ENCODE data around the gene BIRC7. TPM values are rescaled to one million over a fixed set of nuclear protein-coding genes. Genes with fewer than 3 reads are reported as not detected.

The BIRC7 gene
- polyA plus RNA-seq (not detected in 3 replicates), polyA minus RNA-seq (not detected in 3 replicates)
- not detected for polyA plus RNA-seq (2011; ENCODE audit: low read depth)
- polyA plus RNA-seq (2011; cell fraction: cytosol; rRNA removed): not detected in 2 replicates
- polyA plus RNA-seq (2011; cell fraction: nucleus; rRNA removed): not detected in 2 replicates
- not detected in 2 replicates for polyA plus RNA-seq (2012; ENCODE audit: low replicate concordance)
- polyA minus RNA-seq (2011; cell fraction: cytosol; rRNA and poly(A)+ RNA removed): not detected
- polyA minus RNA-seq (2011; cell fraction: nucleus; rRNA and poly(A)+ RNA removed): not detected in 2 replicates

GRCh38 chr20:63235399-63235983, at the start of gene BIRC7:
TSS of gene BIRC7 (plus strand) at chr20:63235905. CDS start at chr20:63236097, 192 bp downstream.
- Histone ChIP-seq H4K20me1 (ENCODE audit: control insufficient read depth, extremely low read depth, insufficient read depth, low read length) (no peaks in the 10 kb centered on the region), H3K9ac (ENCODE audit: control insufficient read depth, extremely low read depth, insufficient read depth, low read length) (no peak within 1 kb of the TSS), H3K4me3 (ENCODE audit: control insufficient read depth in 2 of 3, extremely low read depth in 1 of 3, insufficient read depth in 2 of 3, low read depth in 1 of 3, low read length in 3 of 3) (no peak within 1 kb of the TSS), H3K9me1 (ENCODE audit: control insufficient read depth, extremely low read depth, insufficient read depth, low read length) (no peaks in the 10 kb centered on the region), H3K79me2 (ENCODE audit: control insufficient read depth, insufficient read depth, low read length) (no peaks in the 10 kb centered on the region), H3K9me3 (ENCODE audit: control insufficient read depth, low read depth, low read length) (no peaks in the 10 kb centered on the region), H3K4me1 (ENCODE audit: control insufficient read depth, extremely low read depth, insufficient read depth, low read length) (no peaks in the 10 kb centered on the region), H2AFZ (ENCODE audit: control insufficient read depth, low read length) (no peak within 1 kb of the TSS), H3K27me3 (ENCODE audit: control insufficient read depth, extremely low read depth, insufficient read depth, low read length) (peaks cover 19% of the 10 kb centered on the region), H3K27ac (ENCODE audit: control insufficient read depth, insufficient read depth, low read length) (no peak within 1 kb of the TSS), H3K36me3 (ENCODE audit: control insufficient read depth in 2 of 2, extremely low read depth in 1 of 2, insufficient read depth in 2 of 2, low read length in 2 of 2) (no peaks in the 10 kb centered on the region), H3K4me2 (ENCODE audit: control insufficient read depth, extremely low read depth, insufficient read depth, low read depth, low read length) (no peak within 1 kb of the TSS)
- TF ChIP-seq EZH2 (IDR thresholded peaks at IDR 0.05; ENCODE audit: low read length): no peak
- no peak for TF ChIP-seq CTCF (optimal IDR thresholded peaks at IDR 0.05 in 1 of 3, IDR thresholded peaks at IDR 0.05 in 1 of 3, conservative IDR thresholded peaks at IDR 0.05 in 1 of 3; ENCODE audit: extremely low read depth in 1 of 3, insufficient read depth in 2 of 3, low read length in 3 of 3)
- dilution Hi-C loops (cut with MboI; ENCODE audit: extremely low pct_ligation_motif_present, low sequenced_read_pairs): no loop called here
- FAIRE-seq (no peak), DNase-seq (ENCODE audit: low read depth, low spot score) (no peak)

- DNase-seq (ENCODE audit: low read depth, low spot score) (no peak), FAIRE-seq (no peak)
- Histone ChIP-seq H3K79me2 (ENCODE audit: control insufficient read depth, insufficient read depth, low read length) (no peaks in the 10 kb centered on the region), H4K20me1 (ENCODE audit: control insufficient read depth, extremely low read depth, insufficient read depth, low read length) (peaks cover 7% of the 10 kb centered on the region), H3K4me1 (ENCODE audit: control insufficient read depth, extremely low read depth, insufficient read depth, low read length) (peaks cover under 1% of the 10 kb centered on the region), H3K4me2 (ENCODE audit: control insufficient read depth, extremely low read depth, insufficient read depth, low read depth, low read length) (no peak overlapping the region), H3K9ac (ENCODE audit: control insufficient read depth, extremely low read depth, insufficient read depth, low read length) (no peak overlapping the region), H3K36me3 (ENCODE audit: control insufficient read depth in 2 of 2, extremely low read depth in 1 of 2, insufficient read depth in 2 of 2, low read length in 2 of 2) (no peaks in the 10 kb centered on the region), H3K9me1 (ENCODE audit: control insufficient read depth, extremely low read depth, insufficient read depth, low read length) (no peaks in the 10 kb centered on the region), H2AFZ (ENCODE audit: control insufficient read depth, low read length) (no peak overlapping the region), H3K27ac (ENCODE audit: control insufficient read depth, insufficient read depth, low read length) (no peak overlapping the region), H3K27me3 (ENCODE audit: control insufficient read depth, extremely low read depth, insufficient read depth, low read length) (peaks cover 3% of the 10 kb centered on the region), H3K4me3 (ENCODE audit: control insufficient read depth in 2 of 3, extremely low read depth in 1 of 3, insufficient read depth in 2 of 3, low read depth in 1 of 3, low read length in 3 of 3) (no peak overlapping the region), H3K9me3 (ENCODE audit: control insufficient read depth, low read depth, low read length) (peaks cover 3% of the 10 kb centered on the region)
- no peak for TF ChIP-seq EZH2 (IDR thresholded peaks at IDR 0.05; ENCODE audit: low read length)
- TF ChIP-seq CTCF (optimal IDR thresholded peaks at IDR 0.05 in 1 of 3, IDR thresholded peaks at IDR 0.05 in 1 of 3, conservative IDR thresholded peaks at IDR 0.05 in 1 of 3; ENCODE audit: extremely low read depth in 1 of 3, insufficient read depth in 2 of 3, low read length in 3 of 3): no peak
- dilution Hi-C loops (cut with MboI; ENCODE audit: extremely low pct_ligation_motif_present, low sequenced_read_pairs): no loop called here
These were observed 49.6 kb upstream of the BIRC7 start for GRCh38 chr20:63186084-63186483.
